GM21526 (cell line): ENCODE data around the gene GDF7.
"Not testable (repeated sequence)": the region's sequence is repeated elsewhere in the genome, so short reads cannot be mapped to it uniquely, and the experiment has no call there.

Source experiments
- ATAC-seq: cut with Tn5 transposase; IDR thresholded peaks from one replicate; pipeline ENCODE4 v1.9.1; 2021; ENCODE audit warnings: moderate library complexity; ENCODE audit not compliant: unreplicated experiment, low FRiP score

The GDF7 gene

DNA sequence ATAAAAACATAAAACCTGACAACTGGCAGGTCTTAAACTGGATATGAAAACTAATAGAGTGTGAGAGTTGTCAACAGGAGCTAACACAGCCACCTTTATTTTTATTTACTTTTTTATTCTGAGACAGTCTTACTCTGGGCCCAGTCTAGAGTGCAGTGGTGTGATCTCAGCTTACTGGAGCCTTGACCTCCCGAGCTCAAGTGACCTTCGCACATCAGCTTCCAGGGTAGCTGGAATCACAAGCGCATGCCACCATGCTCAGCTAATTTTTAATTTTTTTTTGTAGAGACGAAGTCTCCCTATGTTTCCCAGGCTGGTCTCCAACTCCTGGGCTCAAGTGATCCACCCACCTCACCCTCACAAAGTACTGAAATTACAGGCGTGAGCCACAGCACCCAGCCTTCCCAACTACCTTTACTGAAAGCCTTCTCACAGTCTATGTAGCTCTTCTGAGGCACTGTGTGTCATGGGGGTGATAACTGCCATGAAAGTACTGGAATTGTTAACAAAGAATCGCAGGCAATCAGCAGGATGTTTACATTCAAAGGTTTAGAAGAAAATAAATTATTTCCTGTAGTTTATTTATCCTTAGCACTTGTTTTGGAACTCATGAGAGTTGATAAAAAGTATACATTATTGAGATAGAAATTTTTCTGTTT is 24.3 kb downstream of the GDF7 start:
- ATAC-seq = no peak

DNA sequence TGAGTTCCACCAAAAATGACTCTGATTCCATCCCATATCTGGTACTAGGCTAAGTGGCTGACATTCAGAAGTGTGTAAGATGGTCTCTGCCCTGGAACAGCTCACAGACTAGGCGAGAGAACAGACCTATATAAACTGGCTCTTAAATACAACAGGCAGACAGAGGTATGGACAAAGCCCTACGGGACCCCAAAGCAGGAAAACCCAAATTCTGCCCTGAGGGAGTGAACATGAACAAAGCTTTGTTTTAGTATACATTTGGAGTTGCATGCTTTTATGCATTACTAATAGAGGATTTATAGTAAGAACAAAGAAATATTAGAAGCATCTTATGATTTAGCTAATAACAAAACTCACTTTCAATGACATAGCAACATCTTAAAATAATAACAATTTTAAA is 25.1 kb downstream of the GDF7 start:
- no peak for ATAC-seq

DNA sequence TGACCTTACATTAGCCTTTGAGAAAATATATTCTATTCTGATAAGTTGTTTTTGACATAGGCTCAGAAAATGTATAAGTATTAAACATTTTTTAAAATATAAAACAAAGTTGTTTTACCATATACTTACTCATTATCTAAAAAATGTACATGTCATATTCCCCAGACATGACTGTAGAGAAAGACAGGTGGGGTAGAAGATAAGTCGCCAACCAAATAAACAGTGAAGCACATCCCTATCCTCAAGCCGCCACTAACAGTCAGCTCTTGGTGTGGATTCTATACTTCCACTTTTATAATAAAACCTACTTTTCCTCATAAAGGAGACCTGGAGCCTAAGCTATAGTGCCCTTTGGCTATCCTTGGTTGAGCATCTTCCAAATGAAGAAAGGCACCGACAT is 26.4 kb downstream of the GDF7 start:
- no peak for ATAC-seq

GRCh38 chr2:20696366-20696765 is 29.4 kb downstream of the GDF7 start:
- ATAC-seq = no peak

DNA sequence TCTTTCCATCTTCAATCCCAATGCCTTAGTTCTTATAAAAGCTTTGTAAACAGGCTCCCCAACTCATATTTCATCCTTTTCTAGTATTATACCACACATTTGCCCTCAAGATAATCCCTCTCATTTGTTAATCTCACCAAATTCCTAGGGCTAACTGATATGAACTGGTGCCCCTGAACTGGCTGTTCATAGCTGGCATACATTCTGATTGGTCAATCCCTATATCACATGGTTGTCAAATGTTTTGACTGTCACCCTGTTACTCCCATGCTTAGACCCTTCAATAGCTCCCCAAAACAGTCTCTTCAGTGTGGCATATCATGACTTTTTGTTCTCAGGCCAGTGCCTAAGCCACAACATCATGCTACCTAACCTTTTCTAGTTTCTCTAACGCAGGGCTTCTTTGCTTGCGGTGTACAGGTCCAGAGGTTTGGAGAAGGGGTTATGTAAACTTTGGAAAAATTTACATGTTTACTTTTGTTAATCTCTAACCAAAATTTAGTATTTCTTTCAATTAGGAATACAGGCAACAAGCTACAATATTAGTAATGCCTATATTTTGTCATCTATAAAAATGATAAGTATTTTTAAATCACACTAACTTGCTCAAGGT is 30.5 kb downstream of the GDF7 start:
- ATAC-seq = no peak

GRCh38 chr2:20698916-20699613 is 32.1 kb downstream of the GDF7 start:
- peak; percentile 41 for ATAC-seq

GRCh38 chr2:20702563-20702962 is 35.6 kb downstream of the GDF7 start:
- ATAC-seq = no peak

GRCh38 chr2:20704886-20705285 is 37.9 kb downstream of the GDF7 start:
- no peak for ATAC-seq

DNA sequence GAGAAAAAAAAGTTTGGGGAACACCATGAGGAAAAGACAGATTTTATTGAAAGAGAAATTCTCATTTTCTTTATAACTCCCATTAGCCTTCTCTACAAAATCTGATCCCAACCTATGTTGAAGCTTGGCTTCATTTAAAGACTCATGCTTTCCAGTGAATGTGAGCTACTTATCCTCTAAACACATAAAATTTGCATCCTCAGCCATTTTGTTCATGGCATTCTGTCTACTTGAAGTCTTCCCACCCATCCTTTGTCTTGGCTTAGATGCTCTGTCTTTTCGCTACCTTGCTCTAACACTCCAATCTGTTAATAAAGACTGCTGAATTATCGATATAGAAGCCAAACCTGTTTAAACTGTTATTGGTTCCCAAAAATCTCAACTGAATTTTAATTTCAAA is 39.3 kb downstream of the GDF7 start:
- no peak for ATAC-seq

DNA sequence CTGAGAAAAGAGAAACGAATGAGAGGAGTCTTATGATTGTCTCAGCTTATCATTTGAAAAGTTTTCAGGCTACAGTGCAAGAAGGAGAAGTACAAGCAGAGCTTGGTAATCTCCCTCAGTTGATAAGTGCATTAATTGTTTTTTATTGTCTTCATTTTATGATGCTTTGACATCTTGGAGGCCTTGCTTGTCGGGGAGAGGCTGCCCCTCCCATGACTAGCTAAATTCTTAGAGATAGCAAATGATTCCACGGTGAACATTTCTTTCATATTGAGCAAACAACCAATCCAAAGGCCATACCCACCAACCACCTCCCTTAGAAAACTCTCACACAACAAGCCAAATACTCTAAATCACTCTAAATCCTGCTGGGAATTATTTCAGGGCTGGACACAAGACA is 39.8 kb downstream of the GDF7 start:
- ATAC-seq = no peak

- no peak for ATAC-seq
Measured at GRCh38 chr2:20707601-20708000, 40.7 kb downstream of the GDF7 start.

DNA sequence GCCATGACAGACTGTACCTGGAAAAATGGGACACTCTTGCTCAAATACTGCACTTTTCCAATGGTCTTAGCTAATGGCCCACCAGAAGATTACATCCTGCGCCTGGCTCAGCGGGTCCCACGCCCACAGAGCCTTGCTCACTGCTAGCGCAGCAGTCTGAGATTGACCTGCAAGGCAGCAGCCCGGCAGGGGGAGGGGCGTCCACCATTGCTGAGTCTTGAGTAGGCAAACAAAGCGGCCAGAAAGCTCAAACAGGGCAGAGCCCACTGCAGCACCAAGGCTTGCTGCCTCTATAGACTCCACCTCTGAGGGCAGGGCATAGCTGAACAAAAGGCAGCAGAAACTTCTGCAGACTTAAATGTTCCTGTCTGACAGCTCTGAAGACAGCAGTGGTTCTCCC is 44.7 kb downstream of the GDF7 start:
- not testable (repeated sequence) for ATAC-seq

DNA sequence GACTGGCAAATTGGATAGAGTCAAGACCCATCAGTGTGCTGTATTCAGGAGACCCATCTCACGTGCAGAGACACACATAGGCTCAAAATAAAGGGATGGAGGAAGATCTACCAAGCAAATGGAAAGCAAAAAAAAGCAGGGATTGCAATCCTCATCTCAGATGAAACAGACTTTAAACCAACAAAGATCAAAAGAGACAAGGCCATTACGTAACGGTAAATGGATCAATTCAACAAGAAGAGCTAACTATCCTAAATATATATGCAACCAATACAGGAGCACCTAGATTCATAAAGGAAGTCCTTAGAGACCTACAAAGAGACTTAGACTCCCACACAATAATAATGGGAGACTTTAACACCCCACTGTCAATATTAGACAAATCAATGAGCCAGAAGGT is 46.6 kb downstream of the GDF7 start:
- ATAC-seq = not testable (repeated sequence)

DNA sequence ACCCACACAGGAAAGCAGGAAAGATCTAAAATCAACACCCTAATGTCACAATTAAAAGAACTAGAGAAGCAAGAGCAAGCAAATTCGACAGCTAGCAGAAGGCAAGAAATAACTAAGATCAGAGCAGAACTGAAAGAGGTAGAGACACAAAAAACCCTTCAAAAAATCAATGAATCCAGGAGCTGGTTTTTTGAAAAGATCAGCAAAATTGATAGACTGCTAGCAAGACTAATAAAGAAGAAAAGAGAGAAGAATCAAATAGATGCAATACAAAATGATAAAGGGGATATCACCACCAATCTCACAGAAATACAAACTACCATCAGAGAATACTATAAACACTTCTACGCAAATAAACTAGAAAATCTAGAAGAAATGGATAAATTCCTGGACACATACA is 47.5 kb downstream of the GDF7 start:
- not testable (repeated sequence) for ATAC-seq

- ATAC-seq = not testable (repeated sequence)
Measured at GRCh38 chr2:20716164-20716563, 49.2 kb downstream of the GDF7 start.

GRCh38 chr2:20717641-20718040 is 50.7 kb downstream of the GDF7 start:
- ATAC-seq = no peak

GRCh38 chr2:20722592-20723240 is 55.8 kb downstream of the GDF7 start:
- no peak for ATAC-seq

DNA sequence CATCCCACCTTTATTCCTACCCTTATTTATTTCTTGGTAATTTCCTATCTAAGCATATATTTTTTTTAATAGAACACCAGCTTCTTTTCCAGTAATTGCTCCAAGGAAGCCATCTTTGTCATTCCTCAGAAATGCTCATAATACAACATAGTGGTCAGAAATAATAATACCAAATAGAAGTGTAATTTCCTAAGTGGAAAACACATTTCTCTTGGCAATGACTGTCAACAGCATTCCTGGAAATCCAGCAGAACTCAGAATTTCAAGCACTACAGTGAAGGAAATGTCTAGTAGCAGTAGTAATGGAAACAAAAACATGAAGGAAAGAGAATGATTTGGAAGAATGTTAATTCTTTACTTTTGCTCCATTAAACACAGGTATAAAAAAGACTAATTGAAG is 56.6 kb downstream of the GDF7 start:
- ATAC-seq = no peak

GRCh38 chr2:20724500-20725053 is 57.6 kb downstream of the GDF7 start:
- no peak for ATAC-seq

GRCh38 chr2:20725782-20726181 is 58.8 kb downstream of the GDF7 start:
- no peak for ATAC-seq

GRCh38 chr2:20726913-20727312 is 60.0 kb downstream of the GDF7 start:
- no peak for ATAC-seq
